Upper lobe of left lung (tissue), 4 donors: ENCODE data around the gene A3GALT2.

Source experiments
- CTCF ChIP-seq, 6 experiments: fragments of 450-650 bp in 4 of 6; fragments of 200-600 bp in 2 of 6; sonication (generic) in 2 of 6; IDR thresholded peaks; one replicate each; pipeline ENCODE4 v1.5.1; 2016 to 2019; ENCODE audit warnings: antibody characterized with exemption in 6 of 6
- EP300 ChIP-seq, 4 donors: sonication (generic); formaldehyde crosslinking; IDR thresholded peaks; one replicate each; pipeline ENCODE4 v1.5.1; 2017; ENCODE audit warnings: antibody characterized with exemption in 4 of 4, control low read depth in 2 of 4
- POLR2A ChIP-seq, 4 donors: fragments of 450-650 bp; IDR thresholded peaks; one replicate each; pipeline ENCODE4 v1.5.1; 2016 to 2017; ENCODE audit warnings: antibody characterized with exemption in 4 of 4, mild to moderate bottlenecking in 2 of 4
- POLR2AphosphoS5 ChIP-seq, 2 donors: sonication (generic); formaldehyde crosslinking; IDR thresholded peaks; one replicate each; pipeline ENCODE4 v1.5.1; 2017; ENCODE audit warnings: antibody characterized with exemption in 2 of 2

- TF ChIP-seq POLR2A (IDR thresholded peaks at IDR 0.05) (no peak), CTCF (IDR thresholded peaks at IDR 0.05) (no peak), POLR2AphosphoS5 (IDR thresholded peaks at IDR 0.05) (no peak), EP300 (IDR thresholded peaks at IDR 0.05) (no peak)
These were observed 49.0 kb downstream of the A3GALT2 start for GRCh38 chr1:33271666-33272505.
